HUDEP-2 (cell line): ENCODE data around the gene KCNE4.
A peak's percentile ranks its signal among the peaks of the same experiment; 100 is the strongest.
"Not testable (repeated sequence)": the region's sequence is repeated elsewhere in the genome, so short reads cannot be mapped to it uniquely, and the experiment has no call there.

Source experiments
- DNase-seq, 76 experiments: peaks; one replicate each; lab custom pipeline; 2025; ENCODE audit not compliant: unreplicated experiment in 76 of 76; lab: John Stamatoyannopoulos, UW

KCNE4 gene

DNA sequence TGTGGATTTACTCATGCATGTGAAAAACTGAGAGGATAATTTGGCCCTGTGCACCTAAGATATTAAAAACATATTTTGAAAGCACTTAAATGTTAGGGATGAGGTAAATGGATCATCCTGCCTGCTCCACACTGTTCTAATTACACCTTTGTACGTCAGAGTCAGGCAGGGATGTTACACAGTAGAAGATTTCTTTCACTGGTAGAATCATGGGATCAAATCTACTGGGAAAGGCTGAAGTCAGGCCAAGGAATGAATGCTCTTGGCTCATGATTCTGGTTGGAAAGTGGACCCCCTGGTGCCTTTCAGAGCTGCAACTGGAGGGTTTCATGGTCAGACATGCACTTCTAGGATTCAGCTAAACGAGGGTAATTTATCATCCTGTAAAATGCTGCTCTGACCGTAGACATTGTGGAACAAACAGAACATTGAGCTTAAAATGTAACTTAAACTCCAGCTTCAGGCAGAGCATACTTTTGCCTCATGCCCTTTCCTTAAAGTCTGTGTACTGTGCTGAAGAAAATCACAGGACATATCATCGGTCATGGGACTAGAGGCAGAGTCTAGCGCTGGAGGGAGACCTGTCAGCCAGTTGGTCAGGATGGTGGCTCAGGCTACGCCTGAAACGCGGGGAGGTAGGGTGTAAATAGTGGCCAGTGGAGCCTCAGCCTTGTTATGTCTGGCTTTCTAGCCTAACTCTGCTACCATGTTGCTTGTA lies 4.9 kb downstream of the KCNE4 start:
- DNase-seq = no peak

DNA sequence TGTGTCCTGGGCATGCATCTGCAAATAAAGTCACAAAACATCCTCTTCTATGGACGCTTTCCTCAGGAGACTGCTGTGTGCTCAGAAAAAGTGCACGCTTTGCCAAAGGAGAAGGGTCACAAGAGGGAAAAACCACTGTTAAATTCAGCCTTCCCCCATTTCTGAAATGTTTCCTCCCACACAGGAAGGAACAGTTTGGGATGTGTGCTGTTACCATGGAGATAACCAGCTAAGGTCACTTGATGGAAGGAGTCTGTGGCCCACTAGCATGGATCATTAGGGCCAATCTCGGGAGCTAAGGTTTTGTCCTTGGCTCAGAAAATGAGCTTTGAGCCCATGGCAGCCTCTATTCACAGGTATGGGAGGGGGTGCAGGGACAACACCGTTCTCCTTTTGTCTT lies 5.6 kb downstream of the KCNE4 start:
- DNase-seq = no peak

DNA sequence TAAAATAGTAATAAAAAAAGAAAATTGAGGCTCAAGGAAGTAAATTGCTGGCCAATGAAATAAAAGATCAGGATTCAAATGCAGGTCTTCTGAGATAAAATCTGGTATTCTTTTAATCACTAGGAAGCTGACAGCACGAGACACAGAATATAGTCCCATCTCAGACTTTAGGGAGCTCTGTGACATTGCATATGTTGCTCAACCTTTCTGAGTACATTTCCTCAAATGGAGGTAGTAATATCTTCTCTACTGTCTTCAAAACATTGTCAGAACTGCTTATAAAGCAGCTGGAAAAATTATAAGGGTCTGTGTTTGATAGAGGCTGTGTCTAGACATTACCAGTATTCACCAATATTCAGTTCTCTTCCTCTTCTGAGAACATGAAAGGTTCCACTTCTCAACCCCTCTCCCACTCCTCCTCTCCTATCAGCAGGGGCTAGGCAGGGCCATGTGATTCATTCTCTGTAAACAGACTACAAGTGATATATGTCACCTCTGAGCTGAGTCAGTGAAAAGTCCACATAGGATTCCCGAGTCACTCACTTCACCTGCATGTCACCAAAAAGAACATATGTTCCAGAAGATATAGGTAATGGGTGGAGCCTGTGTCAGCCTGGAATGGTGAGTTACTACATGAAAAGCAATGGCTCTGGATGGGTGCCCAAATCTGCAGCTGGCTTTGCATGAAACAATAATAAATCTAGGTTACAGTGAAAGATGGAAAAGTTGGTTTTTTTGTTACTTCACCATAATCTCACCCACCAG lies 7.1 kb downstream of the KCNE4 start:
- DNase-seq = peak in 1 of 76 experiments; percentile 9

DNA sequence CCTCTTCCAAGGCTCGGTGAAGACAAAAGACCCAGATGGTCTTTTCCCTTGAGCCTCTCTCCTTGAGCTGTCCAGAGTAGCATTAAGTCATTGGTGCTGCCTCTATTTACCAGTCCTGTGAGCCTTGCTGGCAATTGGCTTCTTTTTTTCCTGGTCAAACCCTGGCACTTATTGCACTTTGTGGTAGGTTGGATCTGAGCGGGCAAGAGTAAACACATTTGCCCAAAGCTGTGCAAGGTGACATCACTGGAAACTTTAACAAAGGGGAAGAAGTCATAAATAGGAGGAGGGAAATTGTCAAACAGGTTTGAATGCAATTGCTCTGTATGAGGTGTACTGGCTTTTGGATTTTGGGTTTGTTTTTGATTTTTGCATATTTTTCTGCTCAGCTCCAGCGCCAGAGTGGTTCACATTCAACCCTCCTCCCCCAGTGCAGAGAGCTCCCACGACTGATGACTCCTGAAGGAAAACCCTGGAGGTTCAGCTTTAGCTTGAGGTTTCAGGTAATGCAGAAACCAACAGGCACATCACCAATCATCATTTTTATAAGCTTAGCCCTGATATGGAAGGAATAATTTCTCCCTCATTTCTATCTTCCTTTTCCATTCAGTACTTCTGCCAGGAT lies 8.3 kb downstream of the KCNE4 start:
- no peak for DNase-seq

DNA sequence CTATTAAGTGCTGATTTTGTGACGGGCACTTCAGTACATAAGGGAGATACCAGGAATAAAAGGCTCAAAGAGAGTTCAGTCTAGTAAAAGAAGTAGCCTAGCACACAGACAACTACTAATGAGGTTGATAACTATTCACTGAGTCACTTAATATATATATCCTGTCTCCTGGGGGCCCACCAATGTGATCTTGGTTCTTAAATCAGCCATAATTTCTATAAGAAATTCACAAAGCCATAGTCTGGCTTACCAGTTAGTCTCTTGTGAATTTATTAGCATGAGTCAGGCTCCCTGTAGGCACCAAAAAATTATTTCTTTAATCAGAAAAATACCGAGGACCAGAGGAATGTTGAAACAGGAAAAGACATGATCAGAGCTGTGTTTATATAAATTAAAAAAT lies 10.4 kb downstream of the KCNE4 start:
- DNase-seq = no peak

DNA sequence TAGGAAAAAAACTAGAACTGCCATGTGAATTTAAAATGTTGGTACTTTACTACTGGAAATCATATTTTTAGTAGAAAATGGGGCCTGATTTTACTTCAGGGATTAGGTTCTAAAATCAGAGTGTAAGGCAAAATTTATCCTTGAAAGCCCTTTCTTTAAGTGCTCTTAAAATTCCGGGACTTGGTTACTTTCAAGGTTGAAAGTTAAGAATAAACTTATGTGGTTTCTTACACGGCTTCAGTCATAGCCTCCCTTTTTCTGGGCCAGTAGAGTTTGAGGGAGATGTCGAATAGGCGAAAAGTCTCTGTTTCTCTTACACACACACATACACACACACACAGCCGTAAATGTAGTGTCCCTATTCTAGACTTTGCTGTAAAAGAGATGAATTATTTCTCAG lies 13.1 kb downstream of the KCNE4 start:
- no peak for DNase-seq

DNA sequence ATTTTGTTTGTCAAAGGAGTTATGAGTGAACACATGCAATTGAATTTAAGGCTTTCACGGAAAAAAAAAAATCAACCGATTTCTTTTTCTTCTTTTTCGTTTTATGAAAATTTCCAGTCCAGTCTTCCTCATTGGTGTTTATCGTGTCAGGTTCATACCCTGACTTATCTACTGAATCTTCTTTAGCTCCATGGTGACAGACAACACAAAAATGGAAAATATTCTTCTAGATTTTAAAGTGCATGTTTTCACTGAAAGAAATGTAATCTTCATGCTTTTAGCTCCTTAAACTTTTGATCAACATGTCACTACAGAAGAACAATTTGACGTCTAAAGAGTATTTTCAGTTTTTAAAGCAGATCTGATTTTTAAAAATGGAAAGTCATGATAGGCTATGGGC lies 14.7 kb downstream of the KCNE4 start:
- no peak for DNase-seq

DNA sequence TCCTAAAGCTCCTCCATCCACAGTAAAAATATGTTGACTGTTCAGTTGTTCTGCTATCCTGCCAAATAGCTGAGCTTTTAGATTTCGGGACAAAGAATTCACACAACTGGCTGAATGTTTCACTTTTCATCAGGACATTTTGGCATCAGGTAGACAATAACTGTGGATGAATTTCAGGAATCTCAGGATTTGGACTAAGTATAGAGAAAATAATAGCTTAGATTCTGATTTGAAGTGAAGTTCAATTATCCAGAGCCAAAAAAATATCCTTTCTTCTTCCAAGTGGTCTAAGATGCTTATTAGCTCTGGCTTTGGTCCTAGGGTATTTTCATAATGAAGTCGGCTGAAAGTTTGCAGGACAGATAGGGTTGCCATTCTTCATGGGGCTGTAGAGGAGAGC lies 16.1 kb downstream of the KCNE4 start:
- no peak for DNase-seq

DNA sequence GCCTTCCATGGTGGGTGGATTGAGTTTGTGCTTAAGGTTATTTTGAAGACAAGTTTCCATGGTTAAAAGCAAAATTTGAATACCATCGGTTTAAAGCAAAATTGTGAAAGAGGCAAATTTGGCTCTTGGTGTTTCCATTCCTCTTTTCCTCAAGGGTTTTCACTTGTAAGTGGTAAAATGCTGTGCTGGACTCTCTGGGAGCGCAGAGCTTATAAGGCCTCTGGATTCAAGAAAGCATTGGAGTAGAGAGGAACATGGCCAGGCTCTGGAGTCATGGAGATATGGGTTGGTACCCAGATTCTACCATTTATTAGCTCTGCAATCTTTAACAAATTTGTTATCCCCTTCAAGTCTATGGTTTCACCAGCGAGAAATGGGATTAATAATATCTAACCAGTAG lies 17.5 kb downstream of the KCNE4 start:
- DNase-seq = no peak

DNA sequence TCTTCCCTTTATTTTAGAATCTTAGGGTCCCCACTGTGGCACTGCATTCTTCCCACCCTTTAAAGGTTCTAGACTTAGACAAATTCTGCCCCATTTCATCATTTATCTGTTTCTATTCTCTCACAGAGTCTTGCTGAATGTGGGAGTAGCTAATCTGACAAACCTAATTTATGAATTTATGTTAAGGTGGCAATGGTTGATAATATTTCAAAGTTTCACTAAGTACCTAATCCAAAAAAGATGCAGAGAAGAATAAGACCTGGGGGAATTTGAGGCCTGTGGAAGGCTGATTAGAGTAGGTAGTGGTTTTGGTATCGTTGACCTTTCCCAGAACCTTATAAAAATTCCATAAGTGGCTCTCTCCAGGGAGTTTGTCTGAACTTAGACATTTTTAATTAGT lies 18.0 kb downstream of the KCNE4 start:
- no peak for DNase-seq

DNA sequence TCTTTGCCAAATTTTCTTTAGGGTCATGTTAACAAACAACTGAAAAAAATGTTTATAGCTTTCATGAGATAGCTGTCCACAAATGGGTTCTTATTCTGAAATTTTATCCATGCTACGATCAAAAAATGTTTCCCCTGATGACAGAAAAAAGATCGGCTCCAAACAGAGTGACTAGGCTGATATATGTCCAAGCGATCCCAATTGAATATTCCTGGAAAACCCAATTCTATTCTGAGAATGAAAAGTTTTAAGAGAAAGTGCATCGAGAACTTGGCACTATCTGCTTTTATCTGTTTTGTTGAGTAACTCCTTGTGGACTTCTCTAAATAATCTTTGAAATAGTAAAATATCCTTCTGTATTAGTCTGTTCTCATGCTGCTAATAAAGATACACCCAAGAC lies 19.1 kb downstream of the KCNE4 start:
- DNase-seq = no peak

DNA sequence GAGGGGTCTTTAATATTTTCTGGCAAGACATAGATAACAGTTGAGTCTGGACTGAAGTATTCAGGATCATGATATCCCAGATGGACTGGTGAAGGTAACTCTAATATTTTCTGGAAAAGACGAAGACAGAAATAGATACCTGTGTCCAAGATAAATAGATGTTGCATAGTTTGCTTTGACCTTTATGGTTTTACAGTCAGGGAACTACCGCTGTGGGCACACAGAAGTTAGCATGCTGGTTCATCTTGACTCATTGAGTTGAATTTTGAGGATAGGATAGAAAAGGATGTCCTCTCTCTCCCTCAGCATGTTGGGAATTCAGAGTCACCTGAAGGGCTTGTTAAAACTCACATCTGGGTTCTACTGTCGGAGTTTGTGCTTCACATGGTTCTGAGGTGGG lies 20.8 kb downstream of the KCNE4 start:
- no peak for DNase-seq

DNA sequence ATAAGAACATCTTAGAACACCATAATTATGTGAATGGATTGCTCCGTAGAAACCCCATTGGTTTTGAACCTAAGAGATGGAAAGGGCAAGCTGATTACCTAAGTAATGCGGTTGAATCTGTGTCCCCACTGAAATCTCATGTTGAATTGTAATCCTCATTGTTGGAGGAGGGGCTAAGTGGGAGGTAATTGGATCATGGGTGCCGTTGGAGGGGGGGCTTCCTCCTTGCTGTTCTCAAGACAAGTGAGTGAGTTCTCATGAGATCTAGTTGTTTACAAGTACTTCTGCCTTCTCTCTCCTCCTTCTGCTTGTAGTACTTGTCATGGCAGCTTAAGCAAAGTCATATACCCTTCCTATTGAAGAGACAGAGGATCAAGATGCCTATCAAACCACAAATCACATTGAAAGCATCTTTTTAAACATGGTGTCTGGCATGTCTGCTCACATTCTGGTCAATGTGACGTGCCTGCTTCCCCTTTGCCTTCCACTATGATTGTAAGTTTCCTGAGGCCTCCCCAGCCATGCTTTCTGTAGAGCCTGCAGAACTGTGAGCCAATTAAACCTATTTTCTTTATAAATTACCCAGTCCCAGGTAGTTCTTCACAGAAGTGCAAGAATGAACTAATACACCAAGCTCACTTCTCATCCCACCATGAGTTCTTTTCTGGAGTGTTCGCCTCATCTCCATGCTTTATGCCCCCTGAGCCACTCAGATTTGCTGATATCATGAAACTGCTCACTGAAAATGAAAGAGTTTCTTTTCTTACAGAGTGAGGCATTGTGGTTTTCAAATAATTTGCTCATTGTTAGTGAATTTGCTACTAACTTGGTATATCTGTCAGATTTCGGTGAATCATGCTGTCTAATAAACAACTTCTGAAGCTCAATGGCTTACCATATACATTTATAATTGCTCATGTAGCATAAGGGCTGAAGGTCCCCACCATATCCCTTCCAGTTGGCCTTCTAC lies 23.6 kb downstream of the KCNE4 start:
- DNase-seq = no peak

DNA sequence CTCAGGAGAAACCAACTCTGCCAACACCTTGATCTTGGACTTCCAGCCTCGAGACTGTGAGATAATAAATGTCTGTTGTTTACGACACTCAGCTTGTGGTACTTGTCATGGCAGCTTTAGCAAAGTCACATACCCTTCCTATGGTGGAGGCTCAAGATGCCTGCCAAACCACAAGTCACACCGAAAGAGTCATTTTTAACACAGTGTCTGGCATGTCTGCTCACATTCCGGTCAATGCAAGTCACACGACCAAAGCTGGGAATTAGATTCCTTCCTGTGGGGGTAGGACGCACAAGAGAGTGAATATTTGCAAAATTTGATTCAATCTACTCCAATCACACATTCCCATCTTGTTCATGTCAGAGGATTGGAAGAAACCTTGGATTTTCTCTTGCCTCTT lies 24.6 kb downstream of the KCNE4 start:
- no peak for DNase-seq

DNA sequence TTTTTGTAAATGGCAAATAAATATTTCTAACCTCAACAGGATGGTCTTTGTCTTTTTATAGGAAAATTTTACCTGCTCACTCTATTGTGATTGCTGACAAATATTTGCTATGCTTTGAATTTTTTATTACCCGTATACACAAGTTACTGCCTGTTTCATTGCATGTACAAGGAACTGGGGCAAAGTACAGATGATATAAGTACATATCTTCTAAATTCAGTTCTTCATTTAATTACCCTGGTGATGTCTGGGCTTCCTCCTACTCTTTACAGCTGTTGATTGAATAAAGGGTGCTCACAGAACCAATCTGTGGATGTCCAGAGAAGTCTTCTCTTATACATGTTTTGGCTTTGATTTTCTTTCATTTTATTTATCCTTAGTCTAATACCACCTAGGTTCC lies 26.5 kb downstream of the KCNE4 start:
- no peak for DNase-seq

DNA sequence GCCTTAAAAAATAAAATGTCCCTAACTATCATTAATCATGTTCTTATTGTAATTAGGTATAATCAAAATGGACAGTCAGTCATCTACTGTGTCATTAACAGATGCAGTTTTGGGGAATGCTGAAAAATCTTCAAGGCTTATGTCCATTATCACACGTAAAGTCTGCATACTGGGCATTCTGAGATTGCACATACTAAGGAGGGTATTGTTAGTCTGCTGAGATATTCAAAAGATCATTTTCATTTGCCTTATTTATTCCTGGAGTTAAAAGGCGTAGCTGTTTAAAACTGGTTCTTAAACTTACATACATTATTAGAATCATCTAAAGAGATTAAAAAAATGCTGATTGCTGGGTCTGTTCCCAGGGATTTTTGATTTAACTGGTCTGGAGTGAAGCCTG lies 27.4 kb downstream of the KCNE4 start:
- DNase-seq = no peak

DNA sequence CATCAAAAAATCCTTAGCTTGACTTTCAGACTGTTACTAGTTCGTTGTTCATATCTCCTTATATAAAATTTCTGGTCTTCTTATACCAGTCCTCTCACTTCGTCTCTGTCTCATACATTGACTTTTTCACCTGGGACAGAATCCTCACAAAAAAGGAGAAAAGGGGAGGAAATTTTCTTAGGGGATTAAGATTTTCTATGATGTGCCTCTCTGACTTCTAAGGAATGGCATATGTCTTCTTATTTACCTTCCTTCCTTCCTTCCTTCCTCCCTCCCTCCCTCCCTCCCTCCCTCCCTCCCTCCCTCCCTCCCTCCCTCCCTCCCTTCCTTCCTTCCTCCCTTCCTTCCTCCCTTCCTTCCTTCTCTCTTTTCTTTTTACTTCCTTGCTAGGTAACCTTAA lies 27.9 kb downstream of the KCNE4 start:
- no peak for DNase-seq

DNA sequence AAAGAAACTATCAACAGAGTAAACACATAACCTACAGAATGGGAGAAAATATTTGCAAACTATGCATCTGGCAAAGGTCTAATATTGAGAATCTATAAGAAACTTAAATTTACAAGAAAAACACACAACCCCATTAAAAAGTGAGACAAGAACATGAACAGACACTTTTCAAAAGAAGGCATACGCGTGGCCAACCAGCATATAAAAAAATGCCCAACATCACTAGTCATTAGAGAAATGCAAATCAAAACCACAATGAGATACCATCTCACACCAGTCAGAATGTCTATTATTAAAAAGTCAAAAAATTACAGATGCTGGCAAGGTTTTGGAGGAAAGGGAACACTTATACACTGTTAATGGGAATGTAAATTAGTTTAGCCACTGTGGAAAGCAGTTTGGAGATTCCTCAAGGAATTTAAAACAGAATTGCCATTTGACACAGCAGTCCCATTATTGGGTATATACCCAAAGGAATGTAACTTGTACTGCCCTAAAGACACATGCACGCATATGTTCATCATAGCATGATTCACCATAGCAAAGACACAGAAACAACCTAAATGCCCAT lies 28.9 kb downstream of the KCNE4 start:
- not testable (repeated sequence) for DNase-seq

DNA sequence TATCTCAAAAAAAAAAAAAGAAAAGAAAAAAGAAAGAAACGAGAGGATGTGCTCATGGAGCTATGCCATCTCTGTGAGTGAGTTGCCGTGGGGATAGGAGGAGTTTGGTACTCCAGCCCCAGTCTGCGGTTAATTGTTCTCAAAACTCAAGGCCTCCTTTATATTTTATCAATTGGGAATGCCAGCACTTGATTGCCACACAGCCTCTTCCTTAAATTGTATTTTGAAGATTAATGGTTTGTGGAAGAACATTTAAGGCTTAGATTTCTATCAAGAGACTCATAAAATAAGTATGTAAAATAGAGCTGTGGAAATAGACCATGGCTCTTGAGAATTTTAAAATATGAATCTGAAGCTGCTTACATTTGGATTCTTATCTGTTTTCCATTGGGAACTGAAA lies 29.8 kb downstream of the KCNE4 start:
- DNase-seq = no peak

DNA sequence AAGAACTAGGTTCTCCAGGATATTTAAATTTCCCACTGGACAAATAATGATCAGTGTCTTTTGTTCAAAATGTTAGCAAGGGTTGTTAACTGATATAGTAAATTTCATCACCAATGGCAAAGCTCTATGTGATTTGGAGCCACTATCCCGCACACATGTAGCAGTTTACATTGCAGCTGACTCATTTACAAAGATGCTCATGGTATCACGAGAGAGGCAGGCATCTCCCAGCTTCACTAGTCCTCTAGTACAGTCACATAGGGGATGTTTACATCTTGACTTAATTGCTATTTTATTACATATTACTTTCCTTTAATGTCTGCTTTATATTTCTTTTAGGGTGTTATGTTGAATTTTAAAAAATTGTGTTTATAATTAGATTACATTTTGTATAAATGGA lies 30.7 kb downstream of the KCNE4 start:
- DNase-seq = no peak
